ENCODE results near the gene CCDC174.

The CCDC174 gene

DNA sequence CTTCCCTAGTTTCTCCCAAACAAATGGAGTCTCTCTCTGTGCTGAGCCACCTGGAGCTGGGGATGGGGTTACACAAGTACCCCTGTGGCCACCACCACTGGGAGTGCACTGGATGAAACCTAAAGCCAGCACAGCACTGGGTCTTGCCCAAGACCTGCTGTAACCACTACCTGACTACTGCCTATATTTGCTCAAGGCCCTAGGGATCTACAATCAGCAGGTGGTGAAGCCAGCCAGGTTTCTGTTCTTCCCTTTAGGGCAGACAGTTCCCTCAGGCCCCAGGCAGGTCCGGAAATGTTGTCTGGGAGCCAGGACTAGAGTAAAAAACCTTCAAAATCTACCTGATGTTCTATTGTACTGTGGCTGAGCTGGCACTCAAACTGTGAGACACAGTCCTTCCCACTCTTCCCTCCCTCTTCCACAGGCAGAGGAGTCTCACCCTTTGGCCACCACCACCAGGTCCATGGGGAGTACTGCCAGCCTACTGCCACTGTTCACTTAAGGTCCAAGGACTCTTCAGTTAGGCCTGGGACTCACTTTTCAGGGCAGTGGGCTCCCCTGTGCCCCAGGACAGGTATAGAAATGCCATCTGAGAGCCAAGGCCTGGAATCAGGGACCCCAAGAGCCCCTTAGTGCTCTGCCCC lies 47.2 kb downstream of the CCDC174 start:
- no peak for DNase-seq (ENCODE audit: extremely low read depth in 1 of 2, low read depth in 1 of 2)

DNA sequence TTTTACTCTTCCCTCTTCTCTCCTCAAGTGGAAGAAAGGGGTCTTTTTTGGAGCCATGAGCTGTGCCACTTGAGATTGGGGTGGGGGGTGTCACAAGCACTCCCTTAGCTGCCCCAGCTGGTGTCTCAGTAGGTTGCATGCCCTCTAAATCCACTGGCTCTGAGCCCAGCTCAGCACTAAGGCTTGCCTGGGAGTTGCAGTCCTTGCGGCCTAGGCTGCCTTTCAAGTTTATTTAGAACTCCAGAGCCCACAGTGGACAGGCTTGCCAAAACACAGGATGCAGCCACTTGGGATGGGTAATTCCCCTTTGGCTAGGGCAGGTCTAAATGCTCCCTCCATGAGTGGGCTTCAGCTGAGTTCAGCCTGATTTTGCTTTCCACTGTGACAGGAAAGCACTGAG lies 48.1 kb downstream of the CCDC174 start:
- no peak for DNase-seq (ENCODE audit: extremely low read depth in 1 of 2, low read depth in 1 of 2)

DNA sequence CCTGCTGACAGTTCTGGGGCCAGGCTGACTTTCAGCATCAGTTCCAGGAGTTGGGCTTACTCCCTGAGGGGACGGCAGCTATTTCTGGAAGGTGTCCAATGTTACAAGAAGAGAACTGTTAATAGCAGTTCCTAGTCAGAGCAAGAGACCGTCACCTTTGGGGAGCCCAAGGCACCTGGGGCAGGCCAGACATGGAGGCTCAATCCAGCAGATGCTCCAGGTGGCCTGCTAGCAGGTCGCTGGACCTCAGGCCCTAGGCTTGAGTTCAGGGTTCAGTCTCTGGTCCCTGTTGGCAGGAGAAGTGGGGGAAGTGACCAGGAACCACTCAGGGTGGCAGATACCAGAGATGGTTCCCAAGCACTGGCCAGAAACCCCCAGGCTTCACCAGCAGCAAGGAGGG lies 49.3 kb downstream of the CCDC174 start:
- no peak for DNase-seq (ENCODE audit: extremely low read depth in 1 of 2, low read depth in 1 of 2)

DNA sequence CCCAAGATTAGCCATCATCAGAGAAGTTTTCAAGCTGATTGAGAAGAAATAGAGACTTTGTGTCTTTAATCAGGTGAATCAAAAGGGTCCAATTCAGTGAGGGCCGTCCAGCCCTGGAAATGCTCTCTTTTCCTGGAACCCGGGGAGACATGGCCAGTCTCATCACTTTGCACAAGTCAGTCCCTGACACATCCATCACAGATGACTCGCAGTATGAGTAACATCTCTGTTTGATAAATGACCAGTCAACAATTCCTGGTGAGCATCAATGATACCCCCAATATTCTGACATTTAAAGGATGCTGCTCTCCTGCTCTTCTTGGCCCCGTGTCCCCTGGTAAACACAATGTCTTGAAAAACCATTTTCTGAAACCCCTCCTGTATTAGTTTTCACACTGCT lies 50.1 kb downstream of the CCDC174 start:
- DNase-seq (ENCODE audit: extremely low read depth in 1 of 2, low read depth in 1 of 2) = no peak

DNA sequence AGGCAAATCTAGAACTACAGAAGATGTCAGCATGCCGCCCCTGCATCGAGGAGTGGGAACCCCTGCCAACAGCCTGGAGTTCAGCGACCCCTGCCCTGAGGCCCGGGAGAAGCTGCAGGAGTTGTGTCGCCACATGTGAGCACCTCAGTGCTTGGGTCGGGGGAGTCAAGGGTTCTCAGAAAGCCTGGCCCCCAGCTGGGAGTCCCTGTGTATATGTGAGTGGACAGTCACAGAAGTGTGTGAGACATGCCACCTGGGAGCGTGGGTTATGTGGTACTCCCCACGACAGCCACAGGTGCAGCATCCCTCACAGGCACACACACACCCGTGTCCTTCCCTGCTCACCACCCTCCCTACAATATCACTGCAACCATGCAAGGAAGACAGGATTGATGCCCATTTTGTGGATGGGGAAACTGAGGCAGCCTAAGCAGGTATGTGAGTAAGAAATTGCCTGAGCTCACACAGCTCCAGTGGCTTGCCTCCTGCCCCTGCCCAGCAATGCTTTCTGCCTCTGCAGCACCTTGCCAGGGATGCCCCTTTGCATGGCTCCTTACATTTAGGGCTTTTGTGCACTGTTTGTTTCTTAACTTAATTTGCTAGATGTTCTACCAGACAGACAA lies 51.7 kb downstream of the CCDC174 start:
- no peak for DNase-seq (ENCODE audit: extremely low read depth in 1 of 2, low read depth in 1 of 2)

DNA sequence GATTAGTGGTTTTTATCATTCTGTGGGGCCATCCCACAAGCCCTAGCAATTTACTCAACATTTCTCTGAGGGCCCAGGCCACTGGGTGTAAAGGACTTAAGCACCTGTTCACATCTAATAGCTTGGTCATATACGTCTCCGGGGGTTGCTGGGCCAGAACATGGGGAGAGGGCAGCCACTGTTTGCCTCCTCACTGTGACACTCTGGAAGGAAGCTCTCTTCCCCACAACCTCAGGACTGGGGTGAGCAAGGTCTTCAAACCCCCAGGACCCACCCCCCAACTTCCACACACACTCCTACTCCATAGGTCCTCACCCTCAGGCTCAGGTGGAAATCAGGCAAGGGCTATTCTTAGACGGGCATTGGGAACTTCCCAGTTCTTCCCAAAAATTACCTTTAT lies 52.2 kb downstream of the CCDC174 start:
- DNase-seq (ENCODE audit: extremely low read depth in 1 of 2, low read depth in 1 of 2) = no peak

DNA sequence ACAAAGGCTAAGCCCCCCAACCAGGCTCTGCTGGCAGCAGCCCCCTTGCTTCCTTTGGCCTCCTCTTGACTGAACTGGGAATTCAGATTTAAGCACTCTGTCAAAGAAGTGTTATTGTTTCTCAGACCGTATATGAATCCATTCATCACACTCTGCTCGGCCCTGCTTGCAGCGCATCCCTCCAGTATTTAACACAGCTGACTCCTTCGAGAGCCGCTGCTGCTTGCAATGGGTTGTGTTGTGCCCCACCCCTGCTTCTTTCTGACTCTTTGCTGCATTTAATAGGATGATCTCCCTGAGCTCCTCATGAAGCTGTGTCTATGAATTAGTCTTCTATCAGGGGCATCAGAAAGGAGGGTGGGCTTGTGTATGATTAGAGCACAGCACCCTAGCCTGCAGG lies 54.5 kb downstream of the CCDC174 start:
- DNase-seq (ENCODE audit: extremely low read depth in 1 of 2, low read depth in 1 of 2) = no peak

DNA sequence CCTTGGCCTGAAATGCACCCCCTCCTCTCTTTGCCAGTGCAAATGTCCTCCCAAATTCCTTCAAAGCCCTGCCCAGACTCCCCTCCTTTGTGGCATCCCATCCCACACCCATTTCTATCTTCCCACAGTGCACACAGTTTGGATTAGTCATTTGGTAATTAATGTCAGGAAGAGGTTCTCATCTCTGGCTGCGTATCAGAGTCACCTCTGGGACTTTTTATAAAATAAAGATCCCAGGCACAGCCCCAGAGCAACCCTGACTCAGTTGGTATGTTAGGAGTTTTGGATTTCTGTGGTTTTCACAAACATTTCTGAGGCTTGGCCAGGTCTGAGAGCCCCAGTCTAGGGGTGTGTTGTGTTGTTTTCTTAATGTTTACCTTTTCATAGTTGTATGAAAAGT lies 65.0 kb downstream of the CCDC174 start:
- no peak for DNase-seq (ENCODE audit: extremely low read depth in 1 of 2, low read depth in 1 of 2)

DNA sequence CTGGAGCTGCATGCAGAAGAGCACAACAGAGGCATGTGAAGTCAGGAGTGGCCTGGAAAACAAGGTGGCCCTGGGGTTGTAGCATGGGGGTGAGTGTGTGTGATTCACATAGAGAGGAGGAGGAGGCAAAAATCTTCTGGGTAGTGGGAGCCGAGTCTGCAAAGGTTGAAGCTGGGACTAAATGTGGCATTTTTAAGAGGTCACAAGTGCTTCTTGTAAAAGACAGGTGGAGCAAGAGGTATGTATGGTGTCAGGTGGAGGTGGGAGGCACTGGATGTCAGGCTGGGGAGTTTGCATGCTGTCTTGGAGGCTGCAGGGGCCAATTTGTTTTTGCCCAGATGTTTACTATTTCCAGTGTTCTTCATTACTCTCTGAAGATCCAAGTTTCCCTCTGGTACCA lies 65.7 kb downstream of the CCDC174 start:
- DNase-seq (ENCODE audit: extremely low read depth in 1 of 2, low read depth in 1 of 2) = no peak

DNA sequence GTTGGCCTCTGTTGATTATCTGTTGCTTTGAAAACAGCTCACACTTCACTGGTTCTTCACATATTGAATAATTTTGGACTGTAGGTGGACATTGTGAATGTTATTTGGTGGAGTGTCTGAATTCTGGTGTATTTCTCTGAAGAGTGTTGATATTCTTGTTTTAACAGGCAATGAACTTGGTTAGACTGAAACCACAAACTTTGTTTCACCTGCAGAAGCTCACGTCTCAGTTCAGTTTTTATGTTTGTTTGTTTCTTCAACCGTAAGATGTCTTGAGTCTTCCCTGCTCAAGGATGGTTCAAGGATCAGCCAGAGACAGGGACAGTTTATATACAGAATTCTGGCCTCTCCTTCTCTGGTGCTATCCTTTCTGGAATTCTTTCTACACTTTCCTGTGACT lies 67.0 kb downstream of the CCDC174 start:
- DNase-seq (ENCODE audit: extremely low read depth in 1 of 2, low read depth in 1 of 2) = no peak

DNA sequence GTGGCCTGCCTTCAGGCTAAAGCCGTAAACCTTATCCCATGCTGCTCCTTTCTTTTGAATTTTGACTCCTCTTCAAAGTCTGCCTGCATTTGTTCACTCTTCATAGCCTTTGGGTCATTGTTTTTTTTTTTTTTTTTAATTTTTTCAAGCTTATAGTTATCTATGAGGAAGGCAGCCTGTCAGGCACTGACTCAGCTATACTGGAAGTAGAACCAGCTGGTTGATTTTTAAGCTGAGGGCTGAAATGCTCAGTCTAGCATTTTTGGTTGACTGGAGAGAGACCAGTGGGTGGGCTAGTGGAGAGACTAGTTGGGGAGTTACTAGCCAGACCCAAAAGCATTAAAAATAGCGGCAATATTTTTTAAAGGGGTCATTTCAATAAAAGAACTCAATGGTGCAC lies 67.4 kb downstream of the CCDC174 start:
- DNase-seq (ENCODE audit: extremely low read depth in 1 of 2, low read depth in 1 of 2) = no peak

DNA sequence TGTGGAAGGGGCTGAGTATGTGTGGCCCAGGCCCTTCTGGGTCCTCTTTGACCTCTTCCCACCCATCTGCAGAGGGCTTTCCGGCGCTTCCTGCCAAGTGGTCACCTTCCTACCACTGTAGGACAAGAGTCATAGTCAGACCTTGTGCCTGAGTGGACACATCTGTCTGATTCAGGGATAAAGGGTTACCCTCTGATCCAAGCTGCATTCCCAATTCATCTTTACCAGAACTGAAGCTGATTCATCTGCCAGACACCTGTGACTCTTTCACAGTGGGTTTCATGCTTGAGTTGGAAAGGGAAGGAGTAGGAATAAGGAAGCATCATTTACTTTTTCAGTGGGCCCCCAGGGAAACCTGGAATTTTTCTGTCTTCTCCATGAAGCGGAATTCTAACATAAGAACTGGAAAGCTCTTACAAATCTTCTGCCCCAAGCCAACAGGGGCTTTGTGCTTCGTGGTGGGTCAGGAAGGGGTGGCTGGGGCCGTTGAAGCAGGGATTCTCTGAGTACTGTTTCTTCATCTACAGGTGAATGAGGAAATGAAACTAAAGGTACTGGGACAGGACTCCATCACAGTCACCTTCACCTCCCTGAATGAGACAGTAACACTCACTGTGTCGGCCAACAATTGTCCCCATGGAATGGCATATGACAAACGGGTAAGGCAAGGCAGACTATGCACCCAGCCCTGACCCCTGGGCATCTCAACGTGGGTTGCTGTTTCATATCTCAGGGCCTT lies 69.7 kb downstream of the CCDC174 start:
- DNase-seq (ENCODE audit: extremely low read depth in 1 of 2, low read depth in 1 of 2) = no peak

Data from stimulated activated CD8-positive, alpha-beta memory T cell treated with anti-CD3 and anti-CD28 coated beads, Interleukin-7, amount 100 ng/mL, for 48 hours (primary cell).